Measurements from ENCODE around the gene ANTXR2. TPM values are rescaled to one million over a fixed set of nuclear protein-coding genes. Genes with fewer than 3 reads are reported as not detected.

The ANTXR2 gene
- total and polyA plus RNA-seq, 2 donors (not counting 3 experiments of a cell fraction or from before 2014, with no cell fraction given): 6.6 to 64.6 TPM

DNA sequence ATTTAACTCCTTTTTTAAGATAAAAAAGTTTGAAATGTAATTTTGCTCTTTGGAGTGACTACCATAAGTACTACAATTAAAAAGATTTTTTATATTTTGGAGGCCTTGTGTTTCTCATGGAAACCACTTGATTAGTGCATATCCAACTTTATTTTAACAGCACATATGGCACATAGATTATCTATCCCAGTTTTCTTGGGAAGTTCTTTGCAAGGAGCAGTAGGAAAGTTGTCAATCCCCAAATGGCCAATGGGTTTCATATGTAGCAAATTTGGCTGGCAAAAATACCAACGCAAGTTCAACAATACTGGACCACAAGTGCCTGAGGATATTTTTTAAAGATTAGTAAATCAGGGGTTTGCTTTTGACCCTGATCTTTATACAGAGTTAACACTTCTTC lies 15.4 kb upstream of the ANTXR2 start:
- no peak overlapping the region for H2AFZ ChIP-seq (ENCODE audit: low read depth, low read length)
- ChIA-PET POLR2A (no interaction called here), CTCF (no interaction called here)
- no peaks in the 10 kb centered on the region for H4K20me1 ChIP-seq (replicated peaks; ENCODE audit: control insufficient read depth, extremely low read depth, insufficient read depth, low read length)
- no peaks in the 10 kb centered on the region for H3K36me3 ChIP-seq (ENCODE audit: control insufficient read depth in 2 of 2, extremely low read depth in 1 of 2, insufficient read depth in 2 of 2, low read length in 2 of 2)
- no peaks in the 10 kb centered on the region for H3K27me3 ChIP-seq (ENCODE audit: control insufficient read depth in 2 of 2, insufficient read depth in 2 of 2, low read length in 2 of 2)
- intact Hi-C loops (cut with micrococcal nuclease) (no loop called here), dilution Hi-C loops (cut with MboI; ENCODE audit: extremely low pct_ligation_motif_present, low sequenced_read_pairs) (no loop called here)
- FAIRE-seq: no peak
- TF ChIP-seq EZH2 (IDR thresholded peaks at IDR 0.05; ENCODE audit: borderline replicate concordance, low read depth, low read length, severe bottlenecking) (no peak), FOS (IDR thresholded peaks at IDR 0.05; ENCODE audit: borderline replicate concordance, insufficient read depth, low read length) (no peak), MYC (IDR thresholded peaks at IDR 0.05; ENCODE audit: low read depth, low read length) (no peak), JUN (IDR thresholded peaks at IDR 0.05; ENCODE audit: borderline replicate concordance, insufficient read depth, insufficient read length, low read depth) (no peak)
- no peak overlapping the region for H3K9ac ChIP-seq (replicated peaks; ENCODE audit: extremely low read depth, insufficient read depth, low read length)
- H3K4me3 ChIP-seq (replicated peaks in 1 of 3; ENCODE audit: insufficient read depth in 1 of 3, low read depth in 1 of 3, low read length in 3 of 3): no peak overlapping the region
- no peak for DNase-seq (ENCODE audit: low read depth, low spot score)
- no peaks in the 10 kb centered on the region for H3K9me3 ChIP-seq (replicated peaks; ENCODE audit: control insufficient read depth, insufficient read depth, low read length)
- no peaks in the 10 kb centered on the region for H3K4me1 ChIP-seq (ENCODE audit: control insufficient read depth, extremely low read depth, insufficient read depth, low read length)
- no TSS peak for BruUV-seq (replicated peaks)
- no peaks in the 10 kb centered on the region for H3K79me2 ChIP-seq (ENCODE audit: control insufficient read depth, insufficient read depth, low read length)
- H3K4me2 ChIP-seq (ENCODE audit: insufficient read depth, low read length): no peak overlapping the region
- H3K9me1 ChIP-seq (replicated peaks; ENCODE audit: control insufficient read depth, extremely low read depth, insufficient read depth, low read length): no peaks in the 10 kb centered on the region
- H3K27ac ChIP-seq (ENCODE audit: insufficient read depth, low read depth, low read length): no peak overlapping the region

DNA sequence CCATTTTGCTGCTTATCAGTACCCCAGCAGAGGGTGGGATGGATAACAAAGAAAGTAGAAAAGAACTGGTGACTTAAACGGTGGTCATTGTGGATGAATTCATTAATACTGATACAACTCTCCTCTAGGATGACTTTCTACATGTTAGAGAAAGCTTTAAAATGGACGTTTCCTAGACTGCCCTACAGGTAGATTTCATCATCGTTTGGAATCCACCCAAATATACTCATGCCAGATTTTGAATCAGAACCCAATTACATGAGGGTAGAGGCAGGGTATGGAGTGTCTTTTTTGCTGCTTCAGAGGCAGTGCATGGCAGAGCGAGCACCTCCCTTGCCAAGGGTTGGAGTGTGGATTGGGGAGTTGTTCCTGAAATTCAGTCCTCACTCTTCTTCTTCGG lies 13.3 kb upstream of the ANTXR2 start:
- H3K27me3 ChIP-seq (ENCODE audit: control insufficient read depth in 2 of 2, insufficient read depth in 2 of 2, low read length in 2 of 2): no peaks in the 10 kb centered on the region
- no peak for TF ChIP-seq POLR2A (IDR thresholded peaks at IDR 0.05; ENCODE audit: low read depth, low read length)
- no peak for TF ChIP-seq JUN (IDR thresholded peaks at IDR 0.05; ENCODE audit: borderline replicate concordance, insufficient read depth, insufficient read length, low read depth)
- FAIRE-seq (no peak), DNase-seq (ENCODE audit: low read depth, low spot score) (no peak)
- no peak overlapping the region for H3K4me2 ChIP-seq (ENCODE audit: insufficient read depth, low read length)
- H4K20me1 ChIP-seq (replicated peaks; ENCODE audit: control insufficient read depth, extremely low read depth, insufficient read depth, low read length): no peaks in the 10 kb centered on the region
- H3K9me1 ChIP-seq (replicated peaks; ENCODE audit: control insufficient read depth, extremely low read depth, insufficient read depth, low read length): no peaks in the 10 kb centered on the region
- H3K9ac ChIP-seq (replicated peaks; ENCODE audit: extremely low read depth, insufficient read depth, low read length): no peak overlapping the region
- dilution Hi-C loops (cut with MboI; ENCODE audit: extremely low pct_ligation_motif_present, low sequenced_read_pairs): no loop called here
- H3K9me3 ChIP-seq (replicated peaks; ENCODE audit: control insufficient read depth, insufficient read depth, low read length): no peaks in the 10 kb centered on the region
- H3K36me3 ChIP-seq (ENCODE audit: control insufficient read depth in 2 of 2, extremely low read depth in 1 of 2, insufficient read depth in 2 of 2, low read length in 2 of 2): no peaks in the 10 kb centered on the region
- no peak overlapping the region for H3K27ac ChIP-seq (ENCODE audit: insufficient read depth, low read depth, low read length)
- H3K4me1 ChIP-seq (ENCODE audit: control insufficient read depth, extremely low read depth, insufficient read depth, low read length): no peaks in the 10 kb centered on the region
- intact Hi-C loops (cut with micrococcal nuclease): no loop called here
- no TSS peak for BruUV-seq (replicated peaks)
- POLR2A ChIA-PET: no interaction called here
- CTCF ChIA-PET: no interaction called here
- no peaks in the 10 kb centered on the region for H3K79me2 ChIP-seq (ENCODE audit: control insufficient read depth, insufficient read depth, low read length)
- H2AFZ ChIP-seq (ENCODE audit: low read depth, low read length): no peak overlapping the region
- no peak overlapping the region for H3K4me3 ChIP-seq (replicated peaks in 1 of 3; ENCODE audit: insufficient read depth in 1 of 3, low read depth in 1 of 3, low read length in 3 of 3)

All from endothelial cell of umbilical vein (primary cell).